Fibroblast of skin of abdomen (primary cell): ENCODE results near the gene MFAP3.

Experiments used
- DNase-seq: peaks from one replicate; pipeline ENCODE4 v3.0.0-alpha.2; 2013

MFAP3 gene

GRCh38 chr5:154095904-154096303 lies 57.1 kb downstream of the MFAP3 start:
- no peak for DNase-seq

GRCh38 chr5:154097031-154097430 lies 58.3 kb downstream of the MFAP3 start:
- DNase-seq: no peak

GRCh38 chr5:154098465-154098864 lies 59.7 kb downstream of the MFAP3 start:
- no peak for DNase-seq

- DNase-seq: no peak
Observed at GRCh38 chr5:154101184-154101583, 62.4 kb downstream of the MFAP3 start.

GRCh38 chr5:154103233-154103632 lies 64.5 kb downstream of the MFAP3 start:
- no peak for DNase-seq
